GM23338 (cell line): ENCODE data around the gene OR2T8. TPM values are rescaled to one million over a fixed set of nuclear protein-coding genes. Genes with fewer than 3 reads are reported as not detected.

Experiments
- ATAC-seq: fragments of 200-7000 bp; cut with Tn5 transposase; 3 replicates; pipeline ENCODE4 v1.9.1; 2020
- DNase-seq: peaks from one replicate; pipeline ENCODE4 v3.0.0-alpha.2; 2015; ENCODE audit warnings: low spot score
- H2AFZ ChIP-seq: fragments of 200-600 bp; sonication (generic); 2 replicates; pipeline ENCODE4 v1.8.0; 2016; ENCODE audit warnings: antibody characterized with exemption, mild to moderate bottlenecking, moderate library complexity
- H3F3A ChIP-seq: fragments of 200-600 bp; sonication (generic); replicated peaks from 2 replicates; pipeline ENCODE4 v1.8.0; 2017; ENCODE audit warnings: antibody characterized with exemption, mixed run types, low read depth
- H3K27ac ChIP-seq: fragments of 200-600 bp; sonication (generic); 2 replicates; pipeline ENCODE4 v1.6.1; 2016; ENCODE audit warnings: low read depth
- H3K27me3 ChIP-seq: fragments of 200-600 bp; sonication (generic); 2 replicates; pipeline ENCODE4 v1.8.0; 2016; ENCODE audit warnings: mild to moderate bottlenecking, mixed run types, moderate library complexity; ENCODE audit not compliant: insufficient read depth
- H3K36me3 ChIP-seq: fragments of 200-600 bp; sonication (generic); 2 replicates; pipeline ENCODE4 v1.8.0; 2016; ENCODE audit warnings: mild to moderate bottlenecking; ENCODE audit not compliant: insufficient read depth
- H3K4me1 ChIP-seq: fragments of 200-600 bp; sonication (generic); 2 replicates; pipeline ENCODE4 v1.8.0; 2016; ENCODE audit warnings: mild to moderate bottlenecking, moderate library complexity; ENCODE audit not compliant: insufficient read depth
- H3K4me2 ChIP-seq: fragments of 200-600 bp; sonication (generic); 2 replicates; pipeline ENCODE4 v1.7.1; 2017; ENCODE audit warnings: mixed run types
- H3K4me3 ChIP-seq: fragments of 200-600 bp; sonication (generic); 2 replicates; pipeline ENCODE4 v1.6.1; 2016; ENCODE audit warnings: mixed run types
- H3K79me2 ChIP-seq: fragments of 200-600 bp; sonication (generic); replicated peaks from 2 replicates; pipeline ENCODE4 v1.8.0; 2017; ENCODE audit warnings: mild to moderate bottlenecking; ENCODE audit not compliant: insufficient read depth
- H3K9me2 ChIP-seq: fragments of 200-600 bp; sonication (generic); 2 replicates; pipeline ENCODE4 v1.8.0; 2017; ENCODE audit not compliant: insufficient read depth
- H4K20me1 ChIP-seq: fragments of 200-600 bp; sonication (generic); replicated peaks from 2 replicates; pipeline ENCODE4 v1.8.0; 2017; ENCODE audit warnings: mild to moderate bottlenecking; ENCODE audit not compliant: insufficient read depth
- H3K27ac Mint-ChIP-seq: 2 replicates; pipeline ENCODE4 v1.8.0; 2020; ENCODE audit warnings: inconsistent platforms, mild to moderate bottlenecking, moderate library complexity, mixed read lengths
- H3K27me3 Mint-ChIP-seq: 3 replicates; pipeline ENCODE4 v1.8.0; 2022; ENCODE audit warnings: low read depth, mild to moderate bottlenecking, moderate library complexity, mixed read lengths, inconsistent platforms; ENCODE audit not compliant: insufficient read depth, poor library complexity
- H3K36me3 Mint-ChIP-seq: 3 replicates; pipeline ENCODE4 v1.8.0; 2021; ENCODE audit warnings: low read depth, mild to moderate bottlenecking, inconsistent platforms, moderate library complexity, mixed read lengths
- H3K4me1 Mint-ChIP-seq: 3 replicates; pipeline ENCODE4 v1.8.0; 2020; ENCODE audit warnings: mild to moderate bottlenecking, inconsistent platforms, mixed read lengths
- H3K4me3 Mint-ChIP-seq: 3 replicates; pipeline ENCODE4 v1.8.0; 2021; ENCODE audit warnings: moderate library complexity, mild to moderate bottlenecking, inconsistent platforms, mixed read lengths
- H3K9me3 Mint-ChIP-seq: 3 replicates; pipeline ENCODE4 v1.8.0; 2020; ENCODE audit warnings: moderate library complexity, mild to moderate bottlenecking, inconsistent platforms, mixed read lengths
- CREB1 ChIP-seq: fragments of 250-450 bp; sonication (Bioruptor Pico); IDR thresholded peaks from 2 replicates; pipeline ENCODE4 v1.5.0; 2020; ENCODE audit warnings: low read depth, mild to moderate bottlenecking, moderate library complexity
- CTCF ChIP-seq, 2 experiments: fragments of 200-600 bp in 1 of 2; sonication (generic) in 1 of 2; conservative IDR thresholded peaks; 2 replicates each; pipeline versions ENCODE4 v1.5.1 to v1.6.1; 2016 to 2017; ENCODE audit warnings: antibody characterized with exemption in 2 of 2, low read depth in 2 of 2, mild to moderate bottlenecking in 2 of 2, moderate library complexity in 1 of 2
- EZH2phosphoT487 ChIP-seq: fragments of 200-600 bp; sonication (generic); IDR thresholded peaks from one replicate; pipeline ENCODE4 v1.8.1; 2018; ENCODE audit warnings: antibody characterized with exemption; ENCODE audit not compliant: unreplicated experiment
- POLR2AphosphoS5 ChIP-seq: IDR thresholded peaks from 2 replicates; pipeline ENCODE4 v1.6.1; 2016; ENCODE audit warnings: antibody characterized with exemption, low read depth
- ZNF114 ChIP-seq: fragments of 250-450 bp; sonication (Bioruptor Pico); IDR thresholded peaks from 2 replicates; pipeline ENCODE4 v1.5.0; 2020; ENCODE audit warnings: mild to moderate bottlenecking, moderate library complexity
- ZNF331 ChIP-seq: fragments of 250-450 bp; sonication (Bioruptor Pico); IDR thresholded peaks from 2 replicates; pipeline ENCODE4 v1.5.0; 2020; ENCODE audit warnings: low read depth, mild to moderate bottlenecking, moderate library complexity
- ZNF462 ChIP-seq: fragments of 250-450 bp; sonication (Bioruptor Pico); IDR thresholded peaks from 2 replicates; pipeline ENCODE4 v1.5.0; 2020; ENCODE audit warnings: mild to moderate bottlenecking, moderate library complexity
- polyA plus RNA-seq: library from polyadenylated mRNA; unstranded; fragments of >200 nt; fragmentation: Nextera tagmentation; extraction: Ambion mirVana; gene quantifications from 2 replicates; pipeline ENCODE4 v1.2.1, GENCODE V29; 2016
- total RNA-seq: library from RNA; depleted of rRNA; stranded (reverse); fragments of >200 nt; shearing (Covaris generic); gene quantifications from 2 replicates; pipeline ENCODE4 v1.2.3, GENCODE V29; 2014
- TF ChIP-seq, protein P1 (sequence below): IDR thresholded peaks from one replicate; pipeline ENCODE4 v1.6.1; 2018; ENCODE audit warnings: antibody characterized with exemption; ENCODE audit not compliant: unreplicated experiment

The OR2T8 gene
- total and polyA plus RNA-seq, 2 experiments from 2014 or later: not detected

DNA sequence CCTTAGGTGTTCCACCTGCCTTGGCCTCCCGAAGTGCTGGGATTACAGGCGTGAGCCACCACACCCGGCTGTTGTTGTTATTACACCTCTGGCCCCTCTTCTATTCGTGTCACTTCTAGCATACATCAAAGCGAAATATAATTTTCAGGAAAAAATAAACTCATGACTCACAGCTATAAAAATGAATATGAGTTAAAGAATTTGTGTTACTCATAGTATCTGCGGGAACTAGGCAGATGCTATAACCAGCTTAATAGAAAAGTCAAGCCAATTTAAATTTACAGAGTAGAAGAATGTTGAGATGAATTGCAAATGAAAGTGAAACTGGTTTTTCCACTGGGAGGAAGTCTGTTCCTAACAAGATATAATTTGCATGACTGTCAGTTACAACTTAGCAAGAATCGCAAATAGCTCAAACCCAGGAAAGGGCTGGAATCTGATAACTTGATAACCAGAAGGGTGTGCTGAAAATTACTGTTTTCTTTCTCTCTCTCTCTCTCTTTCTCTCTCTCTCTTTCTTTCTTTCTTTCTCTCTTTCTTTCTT is 13.5 kb upstream of the OR2T8 start (continued):
- no peak for TF ChIP-seq POLR2AphosphoS5

DNA sequence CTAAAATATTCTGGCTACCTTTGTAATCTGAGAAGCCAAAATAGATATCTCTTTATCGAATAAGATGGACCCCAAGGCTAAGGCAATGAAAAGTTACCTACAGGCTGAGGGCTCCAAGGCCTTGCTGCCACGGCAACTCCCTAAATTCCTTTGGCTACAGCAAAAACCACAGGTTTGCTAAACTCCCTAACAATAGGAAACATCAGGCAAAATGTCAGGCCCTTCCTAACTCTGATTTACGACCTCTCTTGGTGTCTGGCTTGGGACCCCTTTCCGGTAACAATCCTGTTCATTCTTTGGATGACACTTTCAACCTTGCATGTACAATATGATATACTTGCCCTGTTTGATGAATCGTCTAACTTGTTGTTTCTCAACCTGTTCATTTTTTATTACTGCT is 11.3 kb upstream of the OR2T8 start:
- H3K27me3 ChIP-seq: no peaks in the 10 kb centered on the region
- H3K36me3 Mint-ChIP-seq: peaks cover 40% of the 10 kb centered on the region
- H3F3A ChIP-seq: 0 out of 2 replicates have a peak, but pooled peaks cover 3% of the 10 kb centered on the region
- no peak overlapping the region for H3K27ac Mint-ChIP-seq
- DNase-seq: peak; percentile 48
- ATAC-seq: no peak
- no peak for TF ChIP-seq CREB1 (CRISPR knock-in tag)
- TF ChIP-seq CTCF (conservative IDR thresholded peaks at IDR 0.05; ENCODE audit: low read depth in 2 of 2): no peak
- no peak for TF ChIP-seq POLR2AphosphoS5
- TF ChIP-seq EZH2phosphoT487: no peak
- no peak for TF ChIP-seq ZNF331 (CRISPR knock-in tag)
- TF ChIP-seq ZNF114: no peak
- no peak for TF ChIP-seq ZNF462 (CRISPR knock-in tag)
- TF ChIP-seq, protein P1, sequence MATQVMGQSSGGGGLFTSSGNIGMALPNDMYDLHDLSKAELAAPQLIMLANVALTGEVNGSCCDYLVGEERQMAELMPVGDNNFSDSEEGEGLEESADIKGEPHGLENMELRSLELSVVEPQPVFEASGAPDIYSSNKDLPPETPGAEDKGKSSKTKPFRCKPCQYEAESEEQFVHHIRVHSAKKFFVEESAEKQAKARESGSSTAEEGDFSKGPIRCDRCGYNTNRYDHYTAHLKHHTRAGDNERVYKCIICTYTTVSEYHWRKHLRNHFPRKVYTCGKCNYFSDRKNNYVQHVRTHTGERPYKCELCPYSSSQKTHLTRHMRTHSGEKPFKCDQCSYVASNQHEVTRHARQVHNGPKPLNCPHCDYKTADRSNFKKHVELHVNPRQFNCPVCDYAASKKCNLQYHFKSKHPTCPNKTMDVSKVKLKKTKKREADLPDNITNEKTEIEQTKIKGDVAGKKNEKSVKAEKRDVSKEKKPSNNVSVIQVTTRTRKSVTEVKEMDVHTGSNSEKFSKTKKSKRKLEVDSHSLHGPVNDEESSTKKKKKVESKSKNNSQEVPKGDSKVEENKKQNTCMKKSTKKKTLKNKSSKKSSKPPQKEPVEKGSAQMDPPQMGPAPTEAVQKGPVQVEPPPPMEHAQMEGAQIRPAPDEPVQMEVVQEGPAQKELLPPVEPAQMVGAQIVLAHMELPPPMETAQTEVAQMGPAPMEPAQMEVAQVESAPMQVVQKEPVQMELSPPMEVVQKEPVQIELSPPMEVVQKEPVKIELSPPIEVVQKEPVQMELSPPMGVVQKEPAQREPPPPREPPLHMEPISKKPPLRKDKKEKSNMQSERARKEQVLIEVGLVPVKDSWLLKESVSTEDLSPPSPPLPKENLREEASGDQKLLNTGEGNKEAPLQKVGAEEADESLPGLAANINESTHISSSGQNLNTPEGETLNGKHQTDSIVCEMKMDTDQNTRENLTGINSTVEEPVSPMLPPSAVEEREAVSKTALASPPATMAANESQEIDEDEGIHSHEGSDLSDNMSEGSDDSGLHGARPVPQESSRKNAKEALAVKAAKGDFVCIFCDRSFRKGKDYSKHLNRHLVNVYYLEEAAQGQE: no peak
- no peak overlapping the region; the same call in 1 of the 2 replicates for H2AFZ ChIP-seq
- H3K27ac ChIP-seq: peak overlapping the region; percentile 98; the same call in 1 of the 2 replicates
- no peak overlapping the region for H3K4me3 ChIP-seq
- no peaks in the 10 kb centered on the region for H3K36me3 ChIP-seq
- peaks cover 20% of the 10 kb centered on the region for H3K4me1 ChIP-seq
- H3K4me1 Mint-ChIP-seq: peaks cover 14% of the 10 kb centered on the region
- H3K9me3 Mint-ChIP-seq: peaks cover 90% of the 10 kb centered on the region
- H3K79me2 ChIP-seq: no peaks in the 10 kb centered on the region
- H3K27me3 Mint-ChIP-seq: peaks cover 3% of the 10 kb centered on the region
- no peaks in the 10 kb centered on the region for H4K20me1 ChIP-seq
- H3K4me2 ChIP-seq: peak overlapping the region; percentile 50; the same call in 1 of the 2 replicates
- no peaks in the 10 kb centered on the region for H3K9me2 ChIP-seq
- H3K4me3 Mint-ChIP-seq: no peak overlapping the region
